HG03565 (cell line): Measurements from ENCODE around the gene ITIH1.

Experiments used
- ATAC-seq: cut with Tn5 transposase; IDR thresholded peaks from one replicate; pipeline ENCODE4 v1.9.1; 2021; ENCODE audit warnings: mild to moderate bottlenecking, moderate library complexity; ENCODE audit not compliant: unreplicated experiment

Gene ITIH1

GRCh38 chr3:52788890-52789745 lies 11.7 kb downstream of the ITIH1 start:
- ATAC-seq, result no peak

GRCh38 chr3:52789746-52790040 lies 12.3 kb downstream of the ITIH1 start:
- ATAC-seq, result no peak

DNA sequence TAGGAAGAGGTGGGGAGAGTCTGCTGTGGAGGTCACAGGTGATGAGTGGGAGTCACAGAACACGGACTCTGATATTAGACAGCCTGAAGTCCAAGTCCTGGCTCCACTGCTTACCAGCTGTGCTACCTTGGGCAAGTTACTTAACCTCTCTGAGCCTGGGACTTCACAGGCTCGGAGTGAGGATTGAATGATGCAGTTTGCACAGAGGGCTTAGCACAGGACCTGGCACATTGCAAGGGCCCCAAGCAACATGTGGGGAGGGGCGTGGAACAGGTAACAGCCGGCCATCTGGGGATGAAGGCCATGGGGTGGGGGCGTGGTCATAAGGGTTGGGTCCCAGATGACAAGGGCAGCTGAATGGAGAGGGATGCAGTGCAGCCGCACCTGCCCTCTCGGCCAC lies 12.9 kb downstream of the ITIH1 start:
- no peak for ATAC-seq

DNA sequence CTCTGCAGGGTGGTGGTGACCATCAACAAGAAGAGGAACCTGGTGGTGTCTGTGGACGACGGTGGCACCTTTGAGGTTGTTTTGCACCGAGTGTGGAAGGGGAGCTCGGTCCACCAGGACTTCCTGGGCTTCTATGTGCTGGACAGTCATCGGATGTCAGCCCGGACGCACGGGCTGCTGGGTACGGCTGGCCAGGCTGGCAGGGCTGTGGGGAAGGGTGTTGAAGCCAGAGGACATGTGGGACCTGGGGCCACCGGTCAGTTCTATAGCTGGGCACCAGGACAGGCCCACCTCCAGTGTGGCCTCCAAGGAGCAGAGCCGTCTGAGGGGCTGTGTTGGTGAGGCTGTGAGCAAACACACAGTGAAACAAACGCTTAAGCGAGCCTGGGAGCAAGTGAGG lies 13.3 kb downstream of the ITIH1 start:
- ATAC-seq, result no peak

- ATAC-seq, result no peak
These were observed 14.0 kb downstream of the ITIH1 start for GRCh38 chr3:52791366-52791765.

GRCh38 chr3:52791928-52792327 lies 14.5 kb downstream of the ITIH1 start:
- ATAC-seq, result no peak

GRCh38 chr3:52792413-52792812 lies 15.0 kb downstream of the ITIH1 start:
- ATAC-seq, result no peak

- ATAC-seq, result no peak
These were observed 15.7 kb downstream of the ITIH1 start for GRCh38 chr3:52792961-52793695.

GRCh38 chr3:52793702-52794611 lies 16.6 kb downstream of the ITIH1 start:
- no peak for ATAC-seq

DNA sequence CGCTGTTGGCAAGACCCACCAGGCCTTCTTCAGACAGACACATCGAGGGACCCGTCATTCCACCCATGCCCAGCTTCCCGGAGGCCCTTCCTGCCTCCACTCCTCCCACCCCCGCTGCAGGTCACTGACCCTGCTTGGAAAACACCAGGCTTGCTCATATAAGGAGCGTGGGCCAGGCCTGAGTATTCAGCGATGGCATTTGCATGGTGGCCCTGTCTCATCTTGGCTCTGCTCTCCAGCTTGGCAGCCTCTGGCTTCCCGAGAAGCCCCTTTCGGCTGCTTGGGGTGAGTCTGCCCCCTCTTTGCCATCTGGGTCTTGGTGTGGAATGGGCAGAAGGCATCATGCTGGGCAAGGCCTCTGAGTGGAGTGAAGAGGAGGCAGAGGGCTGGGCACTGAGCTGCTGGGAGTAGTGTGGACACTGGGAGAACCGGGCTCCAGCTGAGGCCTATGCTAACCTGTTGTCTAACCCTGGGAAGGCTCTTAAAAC lies 17.3 kb downstream of the ITIH1 start, which contains the start of gene ITIH3:
Gene ITIH3, plus strand, starts transcription at position 185 of the 488 bp plus-strand sequence. Its CDS starts 8 bp downstream, at position 193.
- ATAC-seq, result no peak

DNA sequence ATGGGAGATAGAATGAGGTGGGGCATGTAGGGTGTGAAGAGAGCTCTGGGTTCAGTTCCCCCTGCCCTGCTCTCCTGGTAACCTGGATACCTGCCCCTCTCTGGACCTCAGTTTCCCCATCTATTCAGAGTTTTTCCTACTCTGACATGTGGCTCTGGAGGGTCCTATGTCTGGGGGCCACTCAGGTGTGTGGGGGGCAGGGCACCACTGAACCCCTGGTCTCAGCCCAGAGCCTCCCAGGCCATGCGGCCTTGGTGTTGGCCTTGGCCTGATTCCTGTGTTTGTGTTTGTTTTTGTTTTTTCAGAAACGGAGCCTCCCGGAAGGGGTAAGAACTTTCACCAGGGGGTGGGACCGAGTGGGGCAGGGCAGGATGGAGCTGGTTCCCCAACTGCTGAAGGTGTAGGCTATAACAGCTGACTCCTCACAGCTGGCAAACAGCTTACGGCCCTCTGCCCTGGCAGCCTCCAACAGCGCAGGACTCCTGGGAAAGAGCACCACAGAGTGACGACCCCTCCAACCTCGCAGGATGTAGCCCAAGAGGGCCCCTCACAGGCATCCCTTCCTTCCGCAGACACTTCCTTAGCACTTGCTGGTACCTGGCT lies 18.0 kb downstream of the ITIH1 start:
- ATAC-seq, result no peak

- ATAC-seq, result no peak
These were observed 19.0 kb downstream of the ITIH1 start for GRCh38 chr3:52796411-52796810.

DNA sequence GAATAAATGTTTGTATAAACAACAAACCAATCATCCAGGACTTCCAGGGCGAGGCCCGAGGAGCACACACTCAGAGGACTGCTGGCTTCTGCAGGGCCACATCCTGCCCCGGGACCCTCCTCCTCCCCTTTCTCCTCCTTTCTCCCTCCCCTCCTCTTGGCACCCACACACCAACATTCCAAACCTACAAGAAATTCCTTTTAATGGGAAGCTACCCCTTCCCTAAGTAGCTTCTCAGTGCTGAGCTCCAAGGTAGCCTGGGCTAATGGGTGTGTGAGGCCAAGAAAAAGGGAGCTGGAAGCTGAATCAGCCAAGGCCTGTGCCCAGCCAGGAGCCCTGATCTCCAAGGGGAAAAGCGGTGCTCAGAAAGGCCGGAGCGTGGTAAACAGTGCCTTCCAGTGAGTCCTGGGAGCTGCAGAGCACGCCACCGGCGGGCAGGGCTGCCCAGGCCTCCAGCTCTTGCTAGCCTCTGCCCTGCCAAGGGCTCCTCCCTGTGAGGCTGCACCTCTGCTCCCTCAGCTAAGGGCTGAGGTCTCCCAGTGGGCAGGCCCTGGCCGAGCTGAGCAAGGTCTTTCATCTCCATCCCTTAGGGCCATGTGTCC lies 21.1 kb downstream of the ITIH1 start:
- ATAC-seq, result no peak

GRCh38 chr3:52798978-52799476 lies 21.6 kb downstream of the ITIH1 start:
- ATAC-seq, result no peak

DNA sequence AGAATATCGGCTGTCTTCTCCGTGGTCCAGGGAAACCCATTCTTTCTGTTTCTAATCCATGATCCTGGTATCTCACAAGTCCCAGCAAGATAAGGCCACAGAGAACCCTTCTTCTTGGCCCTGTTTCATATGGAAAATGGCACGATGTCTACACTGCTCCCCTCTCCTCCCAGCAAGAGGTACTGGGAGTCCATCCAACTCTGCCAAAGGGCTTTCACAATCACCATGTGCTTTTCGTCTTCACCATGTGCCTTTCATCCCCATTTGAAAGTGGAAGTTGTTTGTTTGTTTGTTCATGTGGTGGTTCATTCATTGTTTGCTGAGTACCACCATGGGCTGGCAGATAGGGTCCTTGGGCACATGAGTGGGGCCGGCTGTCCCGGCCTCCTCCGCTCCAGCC lies 22.7 kb downstream of the ITIH1 start:
- ATAC-seq, result no peak

- no peak for ATAC-seq
These were observed 24.4 kb downstream of the ITIH1 start for GRCh38 chr3:52801839-52802238.

- no peak for ATAC-seq
These were observed 28.1 kb downstream of the ITIH1 start for GRCh38 chr3:52805270-52806039.

- no peak for ATAC-seq
These were observed 31.8 kb downstream of the ITIH1 start for GRCh38 chr3:52809149-52809548.

- ATAC-seq, result no peak
These were observed 32.4 kb downstream of the ITIH1 start for GRCh38 chr3:52809662-52810377.
